GM21737 (cell line): ENCODE data around the gene ADARB2.
"Not testable (repeated sequence)": the region's sequence is repeated elsewhere in the genome, so short reads cannot be mapped to it uniquely, and the experiment has no call there.

Experiments
- ATAC-seq: cut with Tn5 transposase; IDR thresholded peaks from one replicate; pipeline ENCODE4 v1.9.1; 2021; ENCODE audit warnings: mild to moderate bottlenecking, moderate library complexity; ENCODE audit not compliant: unreplicated experiment

The ADARB2 gene

DNA sequence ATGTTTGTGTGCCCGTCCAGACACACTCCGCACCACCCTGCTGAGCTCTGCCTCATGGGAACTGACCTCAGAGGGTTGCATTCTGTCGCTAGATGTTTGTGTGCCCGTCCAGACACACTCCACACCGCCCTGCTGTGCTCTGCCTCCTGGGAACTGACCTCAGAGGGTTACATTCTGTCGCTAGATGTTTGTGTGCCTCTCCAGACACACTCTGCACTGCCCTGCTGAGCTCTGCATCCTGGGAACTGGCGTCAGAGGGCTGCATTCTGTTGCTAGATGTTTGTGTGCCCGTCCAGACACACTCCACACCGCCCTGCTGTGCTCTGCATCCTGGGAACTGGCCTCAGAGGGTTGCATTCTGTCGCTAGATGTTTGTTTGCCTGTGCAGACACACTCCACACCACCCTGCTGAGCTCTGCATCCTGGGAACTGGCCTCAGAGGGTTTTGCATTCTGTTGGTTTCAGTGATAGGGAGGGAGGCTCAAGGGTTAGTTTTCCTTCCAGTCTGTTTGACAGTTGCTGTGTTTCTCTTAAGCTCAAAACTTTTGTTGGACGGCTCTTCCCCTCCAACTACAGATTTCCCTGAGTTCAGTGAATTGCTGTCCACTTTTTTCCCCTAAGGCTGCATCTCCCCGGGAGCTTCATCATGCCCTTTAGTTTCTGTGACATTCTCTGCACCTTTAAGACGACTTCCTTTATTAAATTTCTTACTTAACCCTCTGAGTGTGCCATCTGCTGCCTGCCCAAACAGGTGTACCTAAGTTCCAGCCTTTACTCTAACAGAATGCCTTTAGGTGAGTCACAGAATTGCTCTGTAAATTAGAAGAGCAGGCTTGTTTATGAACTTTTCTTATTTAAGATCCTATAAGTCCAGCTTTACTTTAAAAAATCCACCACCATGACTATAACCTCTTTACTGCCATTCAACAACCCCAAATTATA is 119.7 kb downstream of the ADARB2 start:
- not testable (repeated sequence) for ATAC-seq

GRCh38 chr10:1616701-1617100 is 120.6 kb downstream of the ADARB2 start:
- ATAC-seq, result not testable (repeated sequence)

GRCh38 chr10:1615186-1615954 is 122.0 kb downstream of the ADARB2 start:
- no peak for ATAC-seq

DNA sequence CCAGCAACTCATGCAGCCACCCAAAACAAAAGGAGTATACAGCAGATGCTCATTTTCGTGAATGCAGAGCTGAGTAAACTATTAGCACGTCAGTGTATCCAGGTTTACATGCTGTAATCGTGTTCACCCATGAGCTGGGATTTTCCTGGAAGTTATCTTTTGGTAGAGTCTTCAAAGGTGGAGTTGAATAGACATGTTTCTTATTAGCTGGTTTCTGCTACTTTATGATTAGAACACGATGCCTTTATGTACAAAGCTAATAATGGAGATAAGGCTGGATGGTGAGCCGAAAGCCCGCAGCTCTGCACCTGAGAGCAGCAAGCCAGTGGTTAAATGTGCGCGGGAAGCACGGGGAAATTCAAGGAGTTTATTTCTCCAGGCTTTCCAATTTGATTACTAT is 123.8 kb downstream of the ADARB2 start:
- ATAC-seq, result no peak

GRCh38 chr10:1612908-1613307 is 124.4 kb downstream of the ADARB2 start:
- no peak for ATAC-seq

GRCh38 chr10:1611936-1612550 is 125.3 kb downstream of the ADARB2 start:
- no peak for ATAC-seq

DNA sequence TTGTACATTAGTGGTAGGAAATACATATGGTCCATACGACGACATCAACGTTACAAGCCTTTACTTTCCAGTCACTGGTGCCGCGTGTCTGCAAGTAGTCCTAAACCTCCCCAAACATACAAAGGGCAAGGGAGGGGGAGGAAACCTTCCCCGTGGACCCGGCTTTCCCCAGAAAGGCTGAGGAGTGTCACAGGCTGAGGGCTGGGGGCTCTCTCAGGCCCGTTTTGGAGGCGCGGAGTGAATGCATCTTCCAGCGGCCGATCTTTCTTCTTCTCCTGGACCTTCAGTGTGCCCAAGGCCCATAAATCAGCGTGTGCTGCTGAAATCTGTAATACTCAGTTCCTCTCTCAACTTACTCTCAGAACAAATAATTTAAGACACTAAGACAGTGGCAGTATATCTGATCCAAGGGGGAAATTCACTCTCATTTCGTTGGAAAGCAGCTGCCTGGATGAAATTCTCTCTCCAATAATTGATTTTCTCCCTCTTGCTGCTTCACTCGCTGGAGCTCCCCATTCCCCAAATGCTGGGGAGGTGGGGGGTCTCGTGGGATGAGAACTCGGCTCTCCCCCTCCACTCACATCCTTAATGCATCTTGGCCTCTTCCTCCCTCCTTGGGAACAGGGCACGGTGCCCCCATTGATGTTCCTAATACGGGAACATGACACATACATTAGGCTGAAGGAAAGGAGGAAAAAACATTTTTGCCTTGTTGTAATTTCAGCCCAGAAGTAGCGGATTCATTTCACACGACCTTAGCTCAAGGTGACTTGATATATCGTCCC is 126.1 kb downstream of the ADARB2 start:
- no peak for ATAC-seq

DNA sequence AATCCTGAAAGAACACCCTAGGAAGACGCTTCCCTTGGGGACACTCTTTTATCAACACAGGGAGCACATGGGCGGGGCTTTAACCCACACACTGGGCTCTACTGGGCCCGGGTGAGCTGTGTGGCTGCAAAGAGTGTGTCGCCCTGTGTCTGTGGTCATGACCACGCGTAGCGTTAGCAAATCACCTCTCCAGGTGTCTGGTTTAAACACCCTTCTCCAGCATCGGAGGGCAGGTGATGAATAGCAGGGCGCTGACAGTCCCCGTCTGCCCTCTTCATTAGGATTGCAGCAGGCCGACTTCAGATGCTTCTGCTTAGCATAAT is 127.7 kb downstream of the ADARB2 start:
- ATAC-seq, result no peak

- no peak for ATAC-seq
Measured at GRCh38 chr10:1608851-1609647, 128.3 kb downstream of the ADARB2 start.

DNA sequence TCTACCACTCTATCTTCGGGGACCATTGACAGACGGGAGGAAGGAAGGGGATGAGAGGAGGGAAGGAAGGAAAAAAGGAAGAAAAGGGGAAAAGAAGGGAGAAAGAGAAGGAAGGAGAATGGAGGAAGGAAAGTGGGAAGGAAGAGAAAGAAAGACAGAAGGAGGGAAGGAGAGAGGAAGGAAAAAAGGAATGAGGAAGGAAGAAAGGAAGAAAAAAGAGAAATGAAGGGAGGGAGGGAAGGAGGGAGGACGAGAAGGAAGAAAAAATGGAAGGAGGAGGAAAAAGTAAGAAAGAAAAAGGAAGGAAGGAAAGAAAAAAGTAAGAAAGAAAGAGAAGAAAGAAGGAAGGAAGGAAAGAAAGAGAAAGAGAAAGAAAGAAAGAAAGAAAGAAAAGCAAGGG is 128.9 kb downstream of the ADARB2 start:
- no peak for ATAC-seq

DNA sequence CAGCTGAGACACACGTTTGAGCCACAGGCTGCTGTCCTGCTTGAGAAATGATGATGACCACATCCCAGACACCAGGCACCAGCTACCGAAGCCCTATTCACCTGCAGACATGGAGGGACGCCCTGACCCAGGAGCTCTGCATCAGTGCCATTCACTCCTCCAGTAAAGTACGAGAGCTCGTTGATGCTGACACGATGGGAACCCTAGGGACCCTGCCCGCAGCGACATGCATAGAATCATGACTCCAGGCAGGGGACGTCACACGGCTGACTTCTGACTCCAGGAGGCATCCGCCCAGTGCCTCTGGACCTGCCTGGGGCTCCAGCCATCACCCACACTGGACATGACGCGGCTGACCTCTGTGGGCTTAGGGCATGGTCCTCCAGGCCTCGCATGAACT is 129.9 kb downstream of the ADARB2 start:
- ATAC-seq, result no peak

DNA sequence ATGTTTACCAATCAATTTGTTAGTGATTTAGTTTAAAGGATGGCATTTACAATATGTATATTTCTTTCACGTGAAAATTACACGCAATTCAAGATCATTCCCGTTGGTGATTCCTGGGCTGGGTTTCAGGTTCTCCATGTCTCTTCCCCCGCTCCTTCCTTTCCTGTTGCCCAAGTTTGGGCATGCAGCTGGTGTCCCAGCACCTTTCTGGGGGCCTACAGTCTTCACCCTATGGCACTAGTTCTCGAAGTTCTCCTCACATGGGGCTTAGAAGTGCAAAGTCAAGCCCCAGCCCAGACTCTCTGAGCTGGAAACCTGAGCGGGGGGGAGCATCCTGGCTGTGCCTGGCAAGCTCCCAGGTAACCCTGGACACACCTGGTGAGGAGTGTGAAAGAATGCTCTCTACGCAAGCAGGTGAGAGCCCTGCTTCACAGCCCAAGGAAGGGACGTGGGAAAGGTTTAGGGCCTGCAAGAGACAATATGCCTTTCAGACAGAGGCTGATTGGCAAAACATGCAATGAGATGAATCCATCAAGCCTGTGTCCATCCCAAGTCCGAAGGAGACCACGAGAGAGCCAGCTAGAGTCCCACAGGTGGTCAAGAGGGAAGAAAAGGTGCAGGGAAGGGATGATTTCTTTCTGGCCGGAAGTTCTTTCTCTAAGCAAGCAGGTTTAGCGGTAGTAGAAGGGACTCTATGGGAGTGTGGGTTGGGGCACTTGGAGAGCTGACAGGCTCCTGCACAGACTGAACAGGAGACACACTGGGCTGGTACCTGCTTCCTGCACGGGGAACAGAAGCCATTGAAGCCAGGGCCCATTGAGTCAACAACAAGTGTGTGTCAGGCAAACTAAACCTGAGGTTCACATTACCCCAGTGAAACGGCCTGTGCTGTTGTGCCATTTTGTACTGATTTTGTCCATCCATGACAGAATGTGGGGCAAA is 131.1 kb downstream of the ADARB2 start:
- no peak for ATAC-seq

- ATAC-seq, result no peak
Measured at GRCh38 chr10:1605121-1605520, 132.2 kb downstream of the ADARB2 start.

GRCh38 chr10:1604246-1604645 is 133.1 kb downstream of the ADARB2 start:
- no peak for ATAC-seq

- no peak for ATAC-seq
Measured at GRCh38 chr10:1603181-1603580, 134.1 kb downstream of the ADARB2 start.

DNA sequence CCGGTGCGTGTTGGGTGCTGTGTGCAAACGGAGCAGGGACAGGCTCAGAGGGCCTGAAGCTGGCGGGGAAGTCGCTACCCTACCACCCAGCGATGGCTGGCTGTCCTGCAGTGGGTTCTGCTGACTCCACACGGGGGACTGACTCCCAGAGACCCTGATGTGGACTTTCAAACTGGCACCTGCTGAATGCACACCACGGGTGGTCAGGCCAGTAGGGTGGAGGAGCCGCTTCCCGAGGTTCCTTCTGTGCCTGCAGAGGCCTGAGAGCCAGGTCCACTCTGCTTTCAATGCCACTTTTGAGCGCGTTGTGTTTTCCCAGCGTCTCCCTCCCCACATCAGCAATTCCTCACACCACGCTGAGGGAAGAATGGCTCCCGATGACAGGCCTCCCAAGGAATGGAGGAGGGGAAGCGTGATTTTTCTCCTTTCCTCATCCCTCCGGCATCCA is 135.3 kb downstream of the ADARB2 start:
- no peak for ATAC-seq

- ATAC-seq, result no peak
Measured at GRCh38 chr10:1601406-1601805, 135.9 kb downstream of the ADARB2 start.

DNA sequence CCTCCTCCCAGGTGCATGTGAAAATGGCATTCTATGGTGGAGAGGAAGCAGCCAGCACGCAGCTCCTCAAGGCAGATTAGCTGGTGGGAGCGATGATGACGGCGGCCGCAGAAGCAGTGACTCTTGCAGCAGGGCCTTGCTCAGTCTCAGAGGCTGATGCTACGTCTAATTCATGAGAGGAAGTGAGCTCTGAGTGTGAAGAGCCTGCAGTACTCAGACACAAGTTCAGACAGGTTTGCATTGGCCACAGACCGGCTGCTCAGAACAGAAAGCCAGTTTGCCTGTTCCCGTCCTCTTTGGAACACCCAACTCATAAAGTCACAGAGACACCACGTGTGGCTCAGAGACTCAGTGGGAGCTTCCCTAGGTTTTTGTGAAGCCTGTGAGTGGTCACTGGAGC is 136.5 kb downstream of the ADARB2 start:
- ATAC-seq, result no peak
